DND-41 (cell line): ENCODE results near the gene RAP1B.

Source experiments
- EZH2 ChIP-seq: IDR thresholded peaks from 3 replicates; pipeline ENCODE4 v1.6.1; 2012; ENCODE audit warnings: borderline replicate concordance, low read depth, mild to moderate bottlenecking, moderate library complexity, low read length, inconsistent platforms; ENCODE audit not compliant: severe bottlenecking
- TF ChIP-seq, protein P1 (sequence below): IDR thresholded peaks from 2 replicates; pipeline ENCODE4 v1.5.1; 2012; ENCODE audit warnings: borderline replicate concordance, low read length, moderate library complexity, mild to moderate bottlenecking; ENCODE audit not compliant: poor library complexity, severe bottlenecking; ENCODE audit errors: extremely low read depth

DNA sequence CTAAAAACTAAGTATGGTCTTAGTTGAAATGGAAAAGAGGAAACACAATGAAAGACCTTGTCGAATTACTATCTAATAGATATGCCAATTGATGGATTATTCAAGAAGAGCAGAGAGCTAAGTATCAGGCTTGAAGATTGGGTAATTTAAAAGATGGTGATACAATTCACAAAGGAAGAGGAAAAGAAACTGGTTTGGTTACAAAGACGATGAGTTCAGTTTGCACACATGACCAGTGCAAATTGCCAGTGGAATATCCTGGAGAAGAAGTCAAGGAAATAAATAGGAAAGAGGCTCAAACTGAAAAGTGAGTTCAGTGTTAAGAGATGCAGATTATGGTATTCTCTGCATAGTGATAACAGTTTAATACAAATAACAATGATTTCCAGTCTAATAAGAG is 2.5 kb upstream of the RAP1B start:
- TF ChIP-seq, protein P1, sequence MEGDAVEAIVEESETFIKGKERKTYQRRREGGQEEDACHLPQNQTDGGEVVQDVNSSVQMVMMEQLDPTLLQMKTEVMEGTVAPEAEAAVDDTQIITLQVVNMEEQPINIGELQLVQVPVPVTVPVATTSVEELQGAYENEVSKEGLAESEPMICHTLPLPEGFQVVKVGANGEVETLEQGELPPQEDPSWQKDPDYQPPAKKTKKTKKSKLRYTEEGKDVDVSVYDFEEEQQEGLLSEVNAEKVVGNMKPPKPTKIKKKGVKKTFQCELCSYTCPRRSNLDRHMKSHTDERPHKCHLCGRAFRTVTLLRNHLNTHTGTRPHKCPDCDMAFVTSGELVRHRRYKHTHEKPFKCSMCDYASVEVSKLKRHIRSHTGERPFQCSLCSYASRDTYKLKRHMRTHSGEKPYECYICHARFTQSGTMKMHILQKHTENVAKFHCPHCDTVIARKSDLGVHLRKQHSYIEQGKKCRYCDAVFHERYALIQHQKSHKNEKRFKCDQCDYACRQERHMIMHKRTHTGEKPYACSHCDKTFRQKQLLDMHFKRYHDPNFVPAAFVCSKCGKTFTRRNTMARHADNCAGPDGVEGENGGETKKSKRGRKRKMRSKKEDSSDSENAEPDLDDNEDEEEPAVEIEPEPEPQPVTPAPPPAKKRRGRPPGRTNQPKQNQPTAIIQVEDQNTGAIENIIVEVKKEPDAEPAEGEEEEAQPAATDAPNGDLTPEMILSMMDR = no peak
- TF ChIP-seq EZH2 = no peak
